HepG2 (cell line): ENCODE results near the gene AMBRA1. TPM values are rescaled to one million over a fixed set of nuclear protein-coding genes. Genes with fewer than 3 reads are reported as not detected.

ENCODE experiments used
- ARNT ChIP-seq: fragments of 450-650 bp; IDR thresholded peaks from 2 replicates; pipeline ENCODE4 v1.6.1; 2017
- CCDC6 ChIP-seq: sonication (generic); formaldehyde crosslinking; IDR thresholded peaks from 2 replicates; pipeline ENCODE4 v1.8.1; 2022; ENCODE audit warnings: mild to moderate bottlenecking, missing genetic modification reagents, moderate library complexity
- CREB1 ChIP-seq, 2 experiments: fragments of 450-650 bp in 1 of 2; IDR thresholded peaks; 2 replicates each; pipeline ENCODE4 v1.6.1; 2016 to 2017; ENCODE audit warnings: control low read depth in 1 of 2, mild to moderate bottlenecking in 1 of 2, missing compliant biosample characterization in 1 of 2, missing genetic modification characterization in 1 of 2
- E2F1 ChIP-seq: sonication (generic); formaldehyde crosslinking; IDR thresholded peaks from 2 replicates; pipeline ENCODE4 v1.5.0; 2020; ENCODE audit warnings: missing genetic modification reagents
- E2F5 ChIP-seq: sonication (generic); formaldehyde crosslinking; conservative IDR thresholded peaks from 2 replicates; pipeline ENCODE4 v1.4.0; 2020; ENCODE audit warnings: missing genetic modification reagents
- FOXJ3 ChIP-seq: sonication (generic); formaldehyde crosslinking; IDR thresholded peaks from 2 replicates; pipeline ENCODE4 v1.4.0; 2020; ENCODE audit warnings: missing genetic modification reagents, mild to moderate bottlenecking, borderline replicate concordance
- HNRNPLL ChIP-seq: fragments of 200-400 bp; formaldehyde crosslinking; IDR thresholded peaks from 2 replicates; pipeline ENCODE4 v1.6.1; 2017; ENCODE audit warnings: mild to moderate bottlenecking, low read depth, low read length; ENCODE audit not compliant: poor library complexity, severe bottlenecking
- HOXD1 ChIP-seq: sonication (generic); formaldehyde crosslinking; IDR thresholded peaks from 2 replicates; pipeline ENCODE4 v1.5.0; 2020; ENCODE audit warnings: missing genetic modification reagents
- KDM2A ChIP-seq: sonication (generic); formaldehyde crosslinking; IDR thresholded peaks from 2 replicates; pipeline ENCODE4 v1.4.0; 2020; ENCODE audit warnings: low read depth, missing genetic modification reagents, borderline replicate concordance
- KDM5A ChIP-seq: fragments of 200-600 bp; sonication (generic); IDR thresholded peaks from 2 replicates; pipeline ENCODE4 v1.7.0; 2018; ENCODE audit warnings: antibody characterized with exemption, mild to moderate bottlenecking, low read length, borderline replicate concordance
- MAX ChIP-seq: IDR thresholded peaks from 2 replicates; pipeline ENCODE4 v1.6.1; 2012; ENCODE audit warnings: inconsistent platforms
- NAIF1 ChIP-seq: sonication (generic); formaldehyde crosslinking; IDR thresholded peaks from 2 replicates; pipeline ENCODE4 v1.5.0; 2020; ENCODE audit warnings: mild to moderate bottlenecking, missing genetic modification reagents, borderline replicate concordance
- NKX3-1 ChIP-seq: sonication (generic); formaldehyde crosslinking; IDR thresholded peaks from 2 replicates; pipeline ENCODE4 v1.5.0; 2020; ENCODE audit warnings: missing genetic modification reagents
- PHF21A ChIP-seq: sonication (generic); formaldehyde crosslinking; IDR thresholded peaks from 2 replicates; pipeline ENCODE4 v1.5.0; 2020; ENCODE audit warnings: mild to moderate bottlenecking, missing genetic modification reagents
- POLR2A ChIP-seq, 2 experiments: IDR thresholded peaks; 2 replicates each; pipeline ENCODE4 v1.6.1; 2011; ENCODE audit warnings: low read depth in 2 of 2, low read length in 2 of 2, mild to moderate bottlenecking in 1 of 2, moderate library complexity in 1 of 2; ENCODE audit not compliant: insufficient read depth in 1 of 2
- REPIN1 ChIP-seq: sonication (generic); formaldehyde crosslinking; IDR thresholded peaks from 2 replicates; pipeline ENCODE4 v1.8.0; 2022; ENCODE audit warnings: missing genetic modification reagents, low read depth, mild to moderate bottlenecking, borderline replicate concordance
- SMC3 ChIP-seq: IDR thresholded peaks from 2 replicates; pipeline ENCODE4 v1.6.1; 2011; ENCODE audit warnings: low read length, improper control_type of control experiment
- SMYD3 ChIP-seq: sonication (generic); formaldehyde crosslinking; IDR thresholded peaks from 2 replicates; pipeline ENCODE4 v1.8.1; 2023; ENCODE audit warnings: mild to moderate bottlenecking, missing genetic modification reagents
- SOX13 ChIP-seq, 3 experiments: fragments of 450-650 bp in 1 of 3; sonication (generic) in 1 of 3; formaldehyde crosslinking in 1 of 3; IDR thresholded peaks in 2 of 3; conservative IDR thresholded peaks in 1 of 3; 2 replicates each; pipeline versions ENCODE4 v1.5.0 to v1.6.1; 2016 to 2020; ENCODE audit warnings: antibody characterized with exemption in 1 of 3, mild to moderate bottlenecking in 1 of 3, missing compliant biosample characterization in 1 of 3, missing genetic modification reagents in 1 of 3, moderate library complexity in 1 of 3
- SRY ChIP-seq: sonication (generic); formaldehyde crosslinking; IDR thresholded peaks from 2 replicates; pipeline ENCODE4 v1.8.0; 2022; ENCODE audit warnings: mild to moderate bottlenecking, missing genetic modification reagents
- TBP ChIP-seq: sonication (generic); formaldehyde crosslinking; IDR thresholded peaks from 2 replicates; pipeline ENCODE4 v1.5.0; 2020; ENCODE audit warnings: missing genetic modification reagents
- TEAD2 ChIP-seq: sonication (generic); formaldehyde crosslinking; IDR thresholded peaks from 2 replicates; pipeline ENCODE4 v1.9.0; 2021; ENCODE audit warnings: missing genetic modification reagents
- ZBTB2 ChIP-seq: sonication (generic); formaldehyde crosslinking; IDR thresholded peaks from 2 replicates; pipeline ENCODE4 v1.8.0; 2022; ENCODE audit warnings: low read depth, missing genetic modification reagents
- ZNF160 ChIP-seq: sonication (generic); formaldehyde crosslinking; IDR thresholded peaks from 2 replicates; pipeline ENCODE4 v1.8.0; 2022; ENCODE audit warnings: mild to moderate bottlenecking, inconsistent platforms, missing genetic modification reagents
- ZNF629 ChIP-seq: sonication (generic); formaldehyde crosslinking; conservative IDR thresholded peaks from 2 replicates; pipeline ENCODE4 v1.5.0; 2020; ENCODE audit warnings: missing genetic modification reagents
- ZNF7 ChIP-seq: IDR thresholded peaks from 2 replicates; pipeline ENCODE4 v1.6.1; 2016; ENCODE audit warnings: missing biosample characterization, missing genetic modification reagents
- ZNF766 ChIP-seq: sonication (generic); formaldehyde crosslinking; IDR thresholded peaks from 2 replicates; pipeline ENCODE4 v1.5.0; 2020; ENCODE audit warnings: missing genetic modification reagents, borderline replicate concordance
- polyA plus RNA-seq, 8 experiments: library from polyadenylated mRNA; depleted of rRNA in 3 of 8; stranded (reverse) in 7 of 8; unstranded in 1 of 8; fragments of >200 nt; fragmentation: Illumina TruSeq in 4 of 8; extraction: Trizol in 4 of 8; gene quantifications; 2 replicates each; pipeline versions ENCODE4 v1.2.1 to v1.2.3, GENCODE V29; 2011 to 2016; ENCODE audit warnings: low read depth in 4 of 8, missing spikeins in 1 of 8, mixed read lengths in 1 of 8; ENCODE audit not compliant: insufficient read depth in 1 of 8
- total RNA-seq, 5 experiments: library from RNA; depleted of rRNA; stranded (reverse); fragments of >200 nt; fragmentation: Illumina TruSeq; extraction: Trizol; gene quantifications; 2 replicates each; pipeline ENCODE4 v1.2.3, GENCODE V29; 2016; ENCODE audit warnings: low read depth in 1 of 5

Gene AMBRA1
- total and polyA plus RNA-seq, 2 of the 13 experiments (the other 11 are each of a cell fraction or from before 2014, with no cell fraction given): 15.7 to 26.0 TPM

- TF ChIP-seq ZNF160 (CRISPR knock-in tag) (no peak), HOXD1 (CRISPR knock-in tag) (no peak), MAX (peak; percentile 71), E2F5 (CRISPR knock-in tag) (peak; percentile 42; the same call in 1 of the 2 replicates), REPIN1 (CRISPR knock-in tag) (no peak), ARNT (no peak), ZNF7 (CRISPR knock-in tag) (peak; percentile 3; the same call in 1 of the 2 replicates), ZNF629 (CRISPR knock-in tag) (no peak), ZBTB2 (CRISPR knock-in tag) (peak; percentile 92), SMC3 (0 out of 2 replicates have a peak, but pooled peaks have one; percentile 1), NKX3-1 (CRISPR knock-in tag) (no peak), SRY (CRISPR knock-in tag) (peak; percentile 38; the same call in 1 of the 2 replicates), HNRNPLL (peak; percentile 72), KDM5A (peak; percentile 97), CCDC6 (CRISPR knock-in tag) (0 out of 2 replicates have a peak, but pooled peaks have one; percentile 36), SOX13 (IDR thresholded peaks at IDR 0.05) (no peak), SOX13 (CRISPR knock-in tag; conservative IDR thresholded peaks at IDR 0.05 in 1 of 2, IDR thresholded peaks at IDR 0.05 in 1 of 2) (peak in 1 of 2 experiments; percentile 30; a peak in 1 of 4 replicates), E2F1 (CRISPR knock-in tag) (peak; percentile 82), CREB1 (IDR thresholded peaks at IDR 0.05) (peak; percentile 55), CREB1 (CRISPR knock-in tag; IDR thresholded peaks at IDR 0.05) (peak; percentile 60), SMYD3 (no peak), TEAD2 (CRISPR knock-in tag) (no peak), KDM2A (CRISPR knock-in tag) (peak; percentile 58; the same call in 1 of the 2 replicates), ZNF766 (CRISPR knock-in tag) (no peak), TBP (no peak), PHF21A (CRISPR knock-in tag) (peak; percentile 80), POLR2A (IDR thresholded peaks at IDR 0.05; ENCODE audit: insufficient read depth in 1 of 2, low read depth in 2 of 2, low read length in 2 of 2) (peak in 1 of 2 experiments; percentile 45; a peak in 3 of 4 replicates), FOXJ3 (CRISPR knock-in tag) (0 out of 2 replicates have a peak, but pooled peaks have one; percentile 24), NAIF1 (peak; percentile 73; the same call in 1 of the 2 replicates)
Observed at GRCh38 chr11:46617134-46617971, 23.5 kb upstream of the AMBRA1 start, which contains the start of the genes ATG13 and HARBI1 (continued).
